MCF 10A (cell line): ENCODE results near the gene BSDC1. TPM values are rescaled to one million over a fixed set of nuclear protein-coding genes. Genes with fewer than 3 reads are reported as not detected.

ENCODE experiments used
- BruUV-seq: library from RNA; stranded (reverse); fragments of 400-500 nt; replicated peaks from 2 replicates; lab custom pipeline; 2021; lab: Mats Ljungman, UMichigan
- CTCF ChIA-PET: fragments of 300-600 bp; sonication (Branson Sonifier 250); formaldehyde crosslinking; extraction: SDS; loops from one replicate; lab custom pipeline; 2021; ENCODE audit warnings: antibody characterized with exemption, inconsistent platforms; lab: Yijun Ruan, JAX
- POLR2A ChIA-PET: fragments of 300-600, 350-650 bp; sonication (Branson Sonifier 250); formaldehyde crosslinking; extraction: SDS; loops from one replicate; lab custom pipeline; 2020; ENCODE audit warnings: antibody characterized with exemption, inconsistent platforms; lab: Yijun Ruan, JAX
- DNase-seq: peaks from one replicate; pipeline ENCODE4 v3.0.0-alpha.2; 2018; ENCODE audit not compliant: unreplicated experiment
- H3K27ac Mint-ChIP-seq: one replicate; pipeline ENCODE4 v1.8.0; 2022; ENCODE audit warnings: mild to moderate bottlenecking, low read depth, mixed read lengths; ENCODE audit not compliant: unreplicated experiment
- H3K27me3 Mint-ChIP-seq: one replicate; pipeline ENCODE4 v1.8.0; 2022; ENCODE audit warnings: mixed read lengths; ENCODE audit not compliant: insufficient read depth, unreplicated experiment
- H3K36me3 Mint-ChIP-seq: one replicate; pipeline ENCODE4 v1.8.0; 2022; ENCODE audit warnings: mild to moderate bottlenecking, moderate library complexity, mixed read lengths; ENCODE audit not compliant: insufficient read depth, unreplicated experiment
- H3K4me1 Mint-ChIP-seq: one replicate; pipeline ENCODE4 v1.8.0; 2022; ENCODE audit warnings: mixed read lengths; ENCODE audit not compliant: insufficient read depth, unreplicated experiment
- H3K4me3 Mint-ChIP-seq: one replicate; pipeline ENCODE4 v1.8.0; 2022; ENCODE audit warnings: mild to moderate bottlenecking, moderate library complexity, mixed read lengths; ENCODE audit not compliant: unreplicated experiment
- H3K9me3 Mint-ChIP-seq: one replicate; pipeline ENCODE4 v1.8.0; 2022; ENCODE audit warnings: mixed read lengths; ENCODE audit not compliant: unreplicated experiment
- intact Hi-C: fragments of 100-400 bp; cut with micrococcal nuclease; formaldehyde crosslinking; loops from 2 replicates; pipeline ENCODE4 v1.14.1; 2022
- total RNA-seq: library from RNA; stranded (reverse); gene quantifications from 2 replicates; pipeline ENCODE4 v1.2.3, GENCODE V29; 2022
- TF ChIP-seq, protein P1 (sequence below): fragments of 200-600 bp; IDR thresholded peaks from one replicate; pipeline ENCODE4 v1.8.0; 2022; ENCODE audit warnings: antibody characterized with exemption, mild to moderate bottlenecking; ENCODE audit not compliant: unreplicated experiment

The BSDC1 gene
- total RNA-seq, 1 experiment from 2014 or later, result 52.6 TPM

DNA sequence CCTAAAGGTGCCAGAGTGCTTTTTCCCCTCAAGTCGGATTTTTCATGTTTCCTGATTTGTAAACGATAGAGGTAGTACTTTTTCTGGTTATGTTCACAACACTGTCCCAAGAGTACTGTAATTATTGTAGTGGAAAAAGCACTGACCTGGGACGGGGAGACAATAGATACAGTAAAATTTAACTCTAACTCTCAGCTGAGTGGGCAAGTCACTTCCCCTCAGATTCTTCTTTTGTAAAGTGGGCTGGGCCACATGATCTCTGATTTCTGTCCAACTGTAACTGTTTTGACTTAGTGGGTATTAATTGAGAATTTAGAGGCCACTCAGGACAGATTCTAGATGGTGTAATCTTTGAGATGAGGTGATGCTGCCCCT is 77.4 kb downstream of the BSDC1 start:
- POLR2A ChIA-PET, result no interaction called here
- BruUV-seq, result no TSS peak
- intact Hi-C loops, result loop anchor here (1.0 kb wide), 1 partner anchor 102 kb away; no protein-coding TSS in a partner anchor
- no peak for DNase-seq
- CTCF ChIA-PET, result interaction anchor here (0.6 to 4.8 kb wide), 3 partner anchors 12 to 101 kb away, joined by 3 to 24 read pairs (median 4); no protein-coding TSS in a partner anchor
- peaks cover 6% of the 10 kb centered on the region for H3K4me1 Mint-ChIP-seq
- H3K4me3 Mint-ChIP-seq, result no peak overlapping the region
- peaks cover 42% of the 10 kb centered on the region for H3K36me3 Mint-ChIP-seq
- H3K27ac Mint-ChIP-seq, result no peak overlapping the region
- no peaks in the 10 kb centered on the region for H3K27me3 Mint-ChIP-seq
- no peaks in the 10 kb centered on the region for H3K9me3 Mint-ChIP-seq
- TF ChIP-seq, protein P1, sequence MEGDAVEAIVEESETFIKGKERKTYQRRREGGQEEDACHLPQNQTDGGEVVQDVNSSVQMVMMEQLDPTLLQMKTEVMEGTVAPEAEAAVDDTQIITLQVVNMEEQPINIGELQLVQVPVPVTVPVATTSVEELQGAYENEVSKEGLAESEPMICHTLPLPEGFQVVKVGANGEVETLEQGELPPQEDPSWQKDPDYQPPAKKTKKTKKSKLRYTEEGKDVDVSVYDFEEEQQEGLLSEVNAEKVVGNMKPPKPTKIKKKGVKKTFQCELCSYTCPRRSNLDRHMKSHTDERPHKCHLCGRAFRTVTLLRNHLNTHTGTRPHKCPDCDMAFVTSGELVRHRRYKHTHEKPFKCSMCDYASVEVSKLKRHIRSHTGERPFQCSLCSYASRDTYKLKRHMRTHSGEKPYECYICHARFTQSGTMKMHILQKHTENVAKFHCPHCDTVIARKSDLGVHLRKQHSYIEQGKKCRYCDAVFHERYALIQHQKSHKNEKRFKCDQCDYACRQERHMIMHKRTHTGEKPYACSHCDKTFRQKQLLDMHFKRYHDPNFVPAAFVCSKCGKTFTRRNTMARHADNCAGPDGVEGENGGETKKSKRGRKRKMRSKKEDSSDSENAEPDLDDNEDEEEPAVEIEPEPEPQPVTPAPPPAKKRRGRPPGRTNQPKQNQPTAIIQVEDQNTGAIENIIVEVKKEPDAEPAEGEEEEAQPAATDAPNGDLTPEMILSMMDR, result no peak

Other genes starting within 250 kb of the BSDC1 start
- 61.8 and 64.8 TPM in 2 replicates for gene TXLNA, start 214.8 kb downstream of the BSDC1 start, total RNA-seq
- gene CCDC28B, start 193.8 kb downstream of the BSDC1 start, total RNA-seq, result 0.91 and 1.7 TPM in 2 replicates
- gene IQCC, start 188.8 kb downstream of the BSDC1 start, total RNA-seq, result 1.8 and 1.9 TPM in 2 replicates
- not detected in 2 replicates for gene DCDC2B, start 185.4 kb downstream of the BSDC1 start, total RNA-seq
- 22.2 and 27.3 TPM in 2 replicates for gene TMEM234, start 172.1 kb downstream of the BSDC1 start, total RNA-seq
- gene EIF3I, start 172.0 kb downstream of the BSDC1 start, total RNA-seq, result 253 and 259 TPM in 2 replicates
- 0.34 TPM in 1 of 2 replicates, not detected in the other for gene FAM167B, start 147.2 kb downstream of the BSDC1 start, total RNA-seq
- gene LCK, start 143.2 kb downstream of the BSDC1 start, total RNA-seq, result not detected in 2 replicates
- 39.7 and 62.9 TPM in 2 replicates for gene HDAC1, start 102.4 kb downstream of the BSDC1 start, total RNA-seq
- 0.65 and 1.0 TPM in 2 replicates for gene MARCKSL1, start 58.2 kb downstream of the BSDC1 start, total RNA-seq
- gene FAM229A, start 32.0 kb downstream of the BSDC1 start, total RNA-seq, result 13.4 and 19.0 TPM in 2 replicates
- 2.0 and 2.3 TPM in 2 replicates for gene TSSK3, start 31.9 kb downstream of the BSDC1 start, total RNA-seq
- not detected in 2 replicates for gene ZBTB8B, start 70.6 kb upstream of the BSDC1 start, total RNA-seq
- 11.5 and 15.1 TPM in 2 replicates for gene ZBTB8A, start 145.0 kb upstream of the BSDC1 start, total RNA-seq